Fibroblast of the aortic adventitia (primary cell): ENCODE data around the gene LGALS4. TPM values are rescaled to one million over a fixed set of nuclear protein-coding genes. Genes with fewer than 3 reads are reported as not detected.

Experiments
- DNase-seq: peaks from one replicate; pipeline ENCODE4 v3.0.0-alpha.2; 2010; ENCODE audit warnings: low read depth
- H3K4me3 ChIP-seq: 2 replicates; pipeline ENCODE4 v1.5.1; 2011; ENCODE audit warnings: low read depth, mild to moderate bottlenecking, control low read depth, low read length, moderate library complexity
- CTCF ChIP-seq: IDR thresholded peaks from 2 replicates; pipeline ENCODE4 v1.5.1; 2011; ENCODE audit warnings: mild to moderate bottlenecking, low read length, control low read depth, inconsistent platforms; ENCODE audit not compliant: insufficient read depth
- total RNA-seq: library from RNA; depleted of rRNA; stranded (reverse); fragments of >200 nt; gene quantifications from 2 replicates; pipeline ENCODE4 v1.2.3, GENCODE V29; 2012; ENCODE audit warnings: low replicate concordance

The LGALS4 gene
- total RNA-seq, 1 donor: not detected

DNA sequence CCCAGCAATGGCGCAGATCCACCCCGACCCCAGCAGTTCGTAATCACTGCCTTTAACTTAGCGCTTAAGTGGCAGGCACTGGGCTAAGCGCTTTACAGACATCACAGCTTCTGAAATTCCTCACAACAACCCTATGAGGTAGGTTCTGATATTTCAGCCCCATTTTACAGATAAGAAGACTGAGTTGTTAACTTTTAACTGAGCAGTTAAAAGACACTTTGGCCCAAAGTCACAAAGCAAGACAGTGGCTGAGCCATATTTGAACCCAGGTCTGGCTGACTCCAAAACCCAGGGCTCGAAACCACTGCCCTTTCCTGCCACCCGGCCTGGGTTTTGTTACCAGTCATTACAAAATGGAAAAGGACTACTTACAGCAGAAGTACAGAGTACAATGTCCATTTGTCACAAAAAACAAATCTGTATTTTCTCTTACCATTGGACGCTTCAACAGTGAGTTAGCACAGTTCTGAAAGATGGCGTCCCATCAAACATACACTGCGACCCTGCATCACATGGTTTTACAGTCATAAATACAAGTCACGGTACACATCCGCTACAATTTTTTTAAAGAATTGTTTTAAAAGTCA is 28.5 kb upstream of the LGALS4 start:
- DNase-seq: no peak

GRCh38 chr19:38840583-38840968 is 27.8 kb upstream of the LGALS4 start:
- TF ChIP-seq CTCF: no peak
- no peak overlapping the region for H3K4me3 ChIP-seq
- no peak for DNase-seq

More for the DNA sequence above, 28.5 kb upstream of the LGALS4 start:
- H3K4me3 ChIP-seq: no peak overlapping the region
- TF ChIP-seq CTCF: no peak

DNA sequence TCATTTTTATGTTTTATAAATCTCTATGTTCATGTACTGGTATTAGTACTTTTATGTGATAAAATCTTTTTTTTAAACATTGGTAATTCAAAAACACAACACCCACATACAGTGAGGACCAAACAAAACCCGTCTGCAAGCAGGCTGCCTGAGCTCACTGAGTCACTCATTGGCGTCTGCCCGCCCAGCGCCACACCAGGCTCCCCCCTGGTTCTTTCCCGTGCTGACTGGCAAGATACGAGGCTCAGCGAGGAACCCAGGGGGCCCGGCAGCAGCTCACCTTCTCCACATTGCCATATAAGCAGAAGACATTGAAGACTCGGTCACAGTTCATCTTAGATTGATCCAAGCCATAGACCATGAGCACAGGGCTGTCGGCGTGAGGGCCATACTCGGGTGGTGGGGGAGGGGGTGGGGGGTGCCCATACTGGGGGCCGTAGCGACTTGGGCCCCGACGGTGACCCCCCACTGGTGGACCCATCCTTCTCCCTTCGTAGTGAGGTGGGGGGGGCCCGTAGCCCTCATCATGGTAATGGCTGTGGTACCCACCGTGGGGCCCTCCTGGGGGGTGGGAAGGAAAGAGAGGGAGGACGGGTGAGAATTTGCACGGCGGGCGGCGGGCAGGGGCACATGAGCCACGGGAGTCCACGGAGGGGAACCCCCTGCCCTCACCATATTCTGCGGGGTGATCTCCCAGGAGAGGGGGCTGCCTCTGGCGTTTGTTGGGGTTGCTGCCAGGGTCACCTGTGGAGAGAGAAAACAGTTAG is 27.3 kb upstream of the LGALS4 start:
- TF ChIP-seq CTCF: no peak
- no peak for DNase-seq
- no peak overlapping the region for H3K4me3 ChIP-seq

- TF ChIP-seq CTCF: no peak
- no peak for DNase-seq
- H3K4me3 ChIP-seq: no peak overlapping the region
Measured at GRCh38 chr19:38838986-38839761, 26.4 kb upstream of the LGALS4 start.

DNA sequence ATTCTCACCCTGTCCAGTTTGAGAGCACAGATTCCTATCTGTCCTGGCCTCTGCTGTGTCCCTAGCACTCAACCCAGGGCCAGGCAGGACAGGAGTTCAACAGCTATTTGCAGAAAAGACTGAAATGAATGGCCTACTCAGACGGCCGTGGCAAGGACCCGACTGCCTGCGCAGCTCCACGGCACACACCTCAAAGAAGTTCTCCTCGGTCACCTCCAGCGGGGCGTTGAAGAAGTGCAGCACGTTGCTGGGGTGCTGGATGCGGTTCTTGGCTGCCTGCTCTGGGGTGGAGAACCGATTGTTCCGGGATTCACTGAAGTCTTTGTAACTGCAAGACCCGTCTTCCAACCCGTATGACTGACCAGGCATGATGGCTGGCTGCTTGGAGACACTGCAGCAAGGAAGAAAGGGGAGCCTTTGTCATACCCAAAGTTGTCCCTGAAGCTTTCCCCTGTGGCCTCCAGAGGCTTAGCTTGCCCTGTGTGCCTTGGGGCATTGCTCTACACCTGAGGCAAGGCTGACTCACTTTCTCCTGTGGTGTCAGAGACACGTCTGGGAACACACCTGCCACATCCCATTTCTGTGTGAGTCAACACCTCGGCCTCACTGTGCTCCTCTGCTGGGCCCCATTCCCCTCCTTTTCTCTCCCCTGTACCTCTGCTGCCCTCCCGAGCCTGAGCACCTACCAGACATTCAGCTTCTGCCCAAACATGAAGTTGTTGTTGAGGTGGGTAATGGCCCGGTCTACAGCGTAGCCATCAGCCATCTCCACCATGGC is 25.7 kb upstream of the LGALS4 start:
- H3K4me3 ChIP-seq: no peak overlapping the region
- no peak for TF ChIP-seq CTCF
- DNase-seq: no peak

DNA sequence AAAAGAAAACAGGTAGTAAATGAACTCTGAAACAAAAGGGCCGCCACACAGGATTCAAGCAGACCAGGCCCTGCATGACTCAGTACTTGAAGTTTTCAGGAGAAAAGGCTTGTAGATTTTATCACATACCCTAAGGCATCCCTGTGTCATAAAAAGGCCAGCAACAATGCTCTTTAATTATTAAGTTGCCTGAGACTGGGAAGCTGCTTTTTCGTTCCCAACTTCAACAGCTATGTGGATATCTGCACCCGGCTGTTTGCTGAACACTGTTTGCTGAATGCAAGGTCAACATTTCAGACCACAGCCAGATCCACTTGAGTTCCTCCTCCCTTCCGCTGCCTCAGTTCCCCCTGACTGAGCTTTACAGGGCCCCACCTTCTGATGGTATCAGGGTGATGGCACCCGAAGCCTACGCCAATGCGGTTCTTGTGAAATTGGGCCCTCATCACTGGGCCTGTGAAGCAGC is 24.9 kb upstream of the LGALS4 start:
- no peak for TF ChIP-seq CTCF
- DNase-seq: no peak
- H3K4me3 ChIP-seq: no peak overlapping the region
